22Rv1 (cell line): ENCODE results near the gene KCNQ1OT1.

Source experiments
- H3K27ac ChIP-seq: fragments of 450-650 bp; 2 replicates; pipeline ENCODE4 v1.5.1; 2017
- ZFX ChIP-seq: fragments of 450-650 bp; IDR thresholded peaks from 2 replicates; pipeline ENCODE4 v1.6.1; 2017; ENCODE audit warnings: antibody characterized with exemption, borderline replicate concordance
- TF ChIP-seq, protein P1 (sequence below): fragments of 450-650 bp; IDR thresholded peaks from 2 replicates; pipeline ENCODE4 v1.5.1; 2017; ENCODE audit warnings: mild to moderate bottlenecking

The KCNQ1OT1 gene

DNA sequence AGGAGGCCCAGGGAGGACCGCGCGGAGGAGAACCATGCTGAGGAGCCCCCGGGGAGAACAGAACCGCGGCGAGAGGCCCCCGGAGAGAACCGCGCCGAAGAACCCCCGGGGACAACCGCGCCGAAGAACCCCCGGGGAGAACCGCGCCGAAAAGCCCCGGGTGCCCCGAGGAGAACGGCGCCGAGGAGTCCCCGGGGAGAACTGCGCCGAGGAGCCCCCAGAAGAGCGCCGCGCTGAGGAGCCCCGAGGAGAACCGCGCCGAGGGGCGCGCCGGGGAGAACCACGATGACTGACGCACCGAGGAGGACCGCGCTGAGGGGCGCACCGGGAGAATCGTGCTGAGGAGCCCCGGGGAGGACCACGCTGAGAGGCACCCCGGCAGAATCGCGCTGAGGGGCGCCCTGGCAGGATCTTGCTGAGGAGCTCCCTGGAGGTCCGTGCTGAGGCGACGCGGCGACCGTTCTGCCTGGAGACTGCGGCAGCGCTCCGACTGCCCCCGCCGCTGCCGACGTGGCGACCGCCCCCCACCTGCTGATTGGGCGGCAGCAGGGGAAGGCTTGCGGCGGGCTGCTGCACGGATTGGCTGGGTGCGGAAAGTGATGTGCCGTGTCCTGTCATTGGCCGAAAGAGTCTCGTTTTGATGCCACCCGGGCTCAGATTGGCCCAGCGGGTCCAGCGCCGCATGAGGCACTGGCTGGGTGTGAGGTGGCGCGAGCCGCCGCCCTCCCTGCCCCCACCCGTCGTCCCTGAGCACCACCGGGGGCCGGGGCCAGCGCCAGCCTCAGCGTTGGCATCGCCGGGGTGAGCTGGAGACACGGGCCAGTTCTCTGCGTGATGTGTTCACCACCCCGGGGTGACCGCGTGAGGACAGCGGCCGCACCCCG, at the start of gene KCNQ1OT1:
Gene KCNQ1OT1, minus strand, starts transcription at position 464 of the 884 bp plus-strand sequence.
- no peak for TF ChIP-seq ZFX
- TF ChIP-seq, protein P1, sequence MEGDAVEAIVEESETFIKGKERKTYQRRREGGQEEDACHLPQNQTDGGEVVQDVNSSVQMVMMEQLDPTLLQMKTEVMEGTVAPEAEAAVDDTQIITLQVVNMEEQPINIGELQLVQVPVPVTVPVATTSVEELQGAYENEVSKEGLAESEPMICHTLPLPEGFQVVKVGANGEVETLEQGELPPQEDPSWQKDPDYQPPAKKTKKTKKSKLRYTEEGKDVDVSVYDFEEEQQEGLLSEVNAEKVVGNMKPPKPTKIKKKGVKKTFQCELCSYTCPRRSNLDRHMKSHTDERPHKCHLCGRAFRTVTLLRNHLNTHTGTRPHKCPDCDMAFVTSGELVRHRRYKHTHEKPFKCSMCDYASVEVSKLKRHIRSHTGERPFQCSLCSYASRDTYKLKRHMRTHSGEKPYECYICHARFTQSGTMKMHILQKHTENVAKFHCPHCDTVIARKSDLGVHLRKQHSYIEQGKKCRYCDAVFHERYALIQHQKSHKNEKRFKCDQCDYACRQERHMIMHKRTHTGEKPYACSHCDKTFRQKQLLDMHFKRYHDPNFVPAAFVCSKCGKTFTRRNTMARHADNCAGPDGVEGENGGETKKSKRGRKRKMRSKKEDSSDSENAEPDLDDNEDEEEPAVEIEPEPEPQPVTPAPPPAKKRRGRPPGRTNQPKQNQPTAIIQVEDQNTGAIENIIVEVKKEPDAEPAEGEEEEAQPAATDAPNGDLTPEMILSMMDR: no peak
- H3K27ac ChIP-seq: peak within 1 kb of the TSS; percentile 80

DNA sequence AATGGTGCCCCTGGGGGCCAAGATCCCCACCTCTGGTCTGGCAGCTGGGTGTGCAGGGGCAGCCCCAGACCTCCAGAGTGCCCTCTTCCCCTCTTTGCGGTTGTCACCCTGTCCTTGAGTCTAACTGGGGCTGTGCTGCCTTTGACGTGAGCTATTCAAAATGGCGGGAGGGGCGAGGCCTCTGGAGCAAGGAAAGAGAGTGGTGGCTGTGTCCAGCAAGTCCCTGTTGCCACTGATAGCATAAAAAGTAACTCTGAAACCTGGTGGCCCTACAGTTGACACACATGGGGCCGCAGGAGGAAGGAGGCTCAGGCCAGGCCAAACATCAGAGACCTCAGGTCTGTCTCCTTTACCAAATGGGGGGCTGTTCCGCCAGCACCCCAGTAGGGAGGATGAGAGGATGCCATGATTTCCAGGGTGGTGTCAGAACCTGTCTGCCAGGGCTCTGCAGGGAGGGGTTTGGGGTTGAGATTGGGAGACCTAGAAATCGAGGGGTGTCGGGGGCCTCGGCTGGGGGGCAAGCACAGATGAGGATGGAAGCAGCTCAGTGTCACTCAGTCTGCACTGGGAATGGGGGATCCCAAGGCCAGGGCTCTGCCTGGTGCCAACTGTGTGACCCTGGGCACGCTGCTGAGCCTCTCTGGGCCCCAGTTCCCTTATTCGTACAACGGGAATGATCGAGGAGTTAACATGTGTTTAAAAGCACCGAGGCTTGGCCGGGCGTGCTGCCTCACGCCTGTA, 49.2 kb upstream of the KCNQ1OT1 start:
- no peak overlapping the region for H3K27ac ChIP-seq
- TF ChIP-seq ZFX: no peak
- TF ChIP-seq, protein P1: no peak

DNA sequence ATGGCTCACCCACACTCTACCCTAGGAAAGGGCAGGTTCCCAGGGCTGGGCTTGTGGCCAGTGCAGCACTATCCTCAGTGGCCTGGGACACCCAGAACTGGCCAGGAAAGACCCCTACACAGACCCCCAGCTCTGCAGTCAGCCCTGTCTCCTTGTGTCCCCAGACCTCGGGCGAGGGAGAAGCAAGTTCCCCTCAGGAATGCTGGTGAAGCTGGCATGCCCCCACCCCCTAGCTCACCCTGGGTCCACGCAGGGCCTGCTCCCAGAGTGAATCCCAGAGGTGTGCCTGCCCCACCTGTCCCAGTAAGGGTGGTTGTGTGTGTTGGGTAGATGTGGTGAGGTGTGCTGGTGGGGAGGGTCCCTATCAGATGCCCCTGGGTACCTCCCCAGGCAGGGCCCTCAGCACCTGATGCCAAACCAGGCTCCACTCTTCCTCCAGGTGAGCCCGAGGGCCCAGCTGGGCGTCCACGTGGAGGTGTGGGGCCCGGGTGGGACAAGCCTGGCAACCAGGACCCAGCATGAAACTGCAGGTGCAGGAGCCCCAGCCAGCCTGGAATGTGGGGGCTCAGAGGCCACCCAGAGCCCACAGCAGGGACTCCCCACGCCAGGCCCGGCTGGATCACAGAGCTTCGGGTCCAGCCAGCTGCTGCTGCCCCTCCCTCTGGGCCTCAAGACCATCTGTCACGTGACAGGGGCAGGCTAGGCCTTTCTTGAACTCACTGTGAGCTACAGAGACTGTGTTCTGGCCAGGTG, 48.4 kb upstream of the KCNQ1OT1 start:
- TF ChIP-seq, protein P1: no peak
- TF ChIP-seq ZFX: no peak
- H3K27ac ChIP-seq: no peak overlapping the region

DNA sequence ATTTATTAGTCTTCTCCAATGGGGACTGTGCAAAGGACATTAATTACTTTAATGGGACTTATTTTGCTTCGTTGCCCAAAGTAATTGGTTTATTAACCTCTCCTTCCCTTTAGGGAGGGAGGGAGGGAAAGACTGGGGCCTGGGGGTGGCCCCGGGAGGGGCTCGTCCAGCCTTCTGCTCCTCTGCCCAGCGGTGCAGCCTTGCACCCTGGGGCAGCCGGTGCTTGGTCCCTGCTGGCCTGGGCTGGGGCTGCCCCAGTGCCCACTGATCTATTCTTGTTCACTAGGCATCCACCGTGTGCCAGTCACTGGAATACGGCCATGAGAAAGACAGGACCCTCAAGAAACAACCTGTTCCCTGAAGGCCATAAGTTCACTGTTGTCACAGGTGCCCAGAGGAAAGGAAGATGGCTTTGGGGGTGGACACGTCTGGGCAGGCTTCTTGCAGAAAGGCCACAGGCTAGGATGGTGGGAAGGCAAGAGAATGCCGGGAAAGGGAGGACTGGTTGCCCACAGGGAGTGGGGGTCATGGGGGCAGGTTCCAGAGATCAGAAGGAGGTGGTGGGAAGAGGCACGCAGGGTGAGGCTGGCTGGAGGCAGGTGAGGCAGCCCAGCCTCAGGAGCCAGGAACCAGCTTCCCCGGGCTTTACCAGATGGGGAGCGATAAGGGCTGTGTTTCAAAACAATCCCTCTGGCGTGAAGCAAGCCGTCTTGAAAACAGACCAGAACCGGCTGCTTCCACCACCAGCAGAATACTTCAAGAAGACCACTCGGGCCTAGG, 47.6 kb upstream of the KCNQ1OT1 start:
- no peak overlapping the region for H3K27ac ChIP-seq
- TF ChIP-seq, protein P1: no peak
- TF ChIP-seq ZFX: no peak

DNA sequence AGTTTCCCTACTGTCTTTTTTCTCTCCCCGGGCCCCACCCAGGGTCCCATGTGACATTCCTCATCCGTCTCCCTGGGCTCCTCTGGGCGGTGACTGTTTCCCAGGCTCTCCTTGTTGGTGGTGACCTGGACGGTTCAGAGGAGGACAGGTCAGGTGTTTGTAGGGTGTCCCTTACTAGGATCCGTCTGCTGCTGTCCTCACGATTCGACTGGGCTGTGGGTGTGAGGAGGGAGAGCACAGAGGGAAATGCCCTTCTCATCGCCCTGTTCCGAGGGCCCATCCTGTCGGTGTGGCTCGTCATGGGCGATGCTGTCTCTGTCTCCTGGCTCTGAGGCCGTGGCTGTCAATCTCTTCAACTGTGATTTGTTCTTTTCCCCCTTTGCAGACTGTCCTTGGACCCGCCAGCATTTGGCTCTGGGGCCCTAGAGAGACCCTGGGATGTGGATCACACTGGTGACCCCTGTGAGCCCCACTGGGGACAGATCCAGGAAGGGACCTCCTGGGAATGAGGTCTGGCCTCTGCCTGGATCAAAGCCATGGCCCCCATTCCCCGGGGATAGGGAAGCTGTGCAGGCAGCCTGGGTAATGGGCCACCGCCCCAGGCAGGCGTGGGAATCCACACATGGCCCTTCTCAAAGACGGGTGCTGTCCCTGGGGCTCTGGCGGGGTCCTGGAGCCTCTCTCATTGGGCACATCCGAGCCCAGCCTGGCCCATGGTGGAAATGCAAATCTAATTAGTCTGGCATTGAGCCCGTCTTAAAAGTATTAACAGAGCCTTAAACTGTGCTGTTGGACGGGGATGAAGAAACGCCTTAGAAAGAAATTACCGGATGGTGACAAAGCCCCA, 46.8 kb upstream of the KCNQ1OT1 start:
- H3K27ac ChIP-seq: no peak overlapping the region
- TF ChIP-seq, protein P1: no peak
- no peak for TF ChIP-seq ZFX

DNA sequence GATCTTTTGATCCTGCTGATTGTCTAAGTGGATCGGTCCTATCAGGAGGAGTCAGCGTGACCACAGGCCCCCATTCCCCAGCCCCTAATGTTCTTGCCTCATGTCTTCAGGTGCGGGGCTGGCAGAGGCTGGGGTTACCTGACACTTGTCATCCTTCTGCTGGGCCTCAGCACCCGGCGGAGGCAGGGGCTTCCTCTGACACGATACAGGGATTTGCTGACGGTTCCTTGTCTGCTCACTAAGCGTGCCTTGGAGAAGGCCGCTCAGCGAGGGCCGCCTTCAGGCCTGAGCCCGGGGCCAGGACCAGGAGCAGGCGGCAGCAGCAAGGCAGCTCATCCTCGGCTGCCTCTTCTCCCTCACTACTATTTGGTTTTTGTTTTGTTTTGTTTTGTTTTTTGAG, 45.7 kb upstream of the KCNQ1OT1 start:
- TF ChIP-seq, protein P1: no peak
- TF ChIP-seq ZFX: no peak
- no peak overlapping the region for H3K27ac ChIP-seq
